RWPE2 (cell line): ENCODE results near the gene TMEM203.

Source experiments
- ATAC-seq: fragments of 200-7000 bp; cut with Tn5 transposase; 3 replicates; pipeline ENCODE4 v1.9.1; 2021; ENCODE audit warnings: low read depth
- DNase-seq: peaks from one replicate; pipeline ENCODE4 v3.0.0-alpha.2; 2020; ENCODE audit warnings: low spot score
- H3K27ac ChIP-seq: fragments of 450-650 bp; 2 replicates; pipeline ENCODE4 v1.5.1; 2017; ENCODE audit warnings: mild to moderate bottlenecking; ENCODE audit not compliant: poor library complexity, severe bottlenecking
- H3K27me3 ChIP-seq: fragments of 250-450 bp; sonication (Bioruptor Pico); 2 replicates; pipeline ENCODE4 v1.5.1; 2021; ENCODE audit warnings: mild to moderate bottlenecking, moderate library complexity; ENCODE audit not compliant: insufficient read depth, poor library complexity, severe bottlenecking
- H3K36me3 ChIP-seq: fragments of 250-450 bp; sonication (Bioruptor Pico); 2 replicates; pipeline ENCODE4 v1.5.1; 2020; ENCODE audit warnings: low read depth, mild to moderate bottlenecking, moderate library complexity
- H3K4me1 ChIP-seq: fragments of 250-450 bp; sonication (Bioruptor Pico); 2 replicates; pipeline ENCODE4 v1.5.1; 2021; ENCODE audit warnings: mild to moderate bottlenecking, moderate library complexity; ENCODE audit not compliant: insufficient read depth, poor library complexity, severe bottlenecking
- H3K4me3 ChIP-seq: fragments of 250-450 bp; sonication (Bioruptor Pico); 2 replicates; pipeline ENCODE4 v1.5.1; 2021; ENCODE audit warnings: mild to moderate bottlenecking, moderate library complexity; ENCODE audit not compliant: severe bottlenecking
- H3K9me3 ChIP-seq: fragments of 250-450 bp; sonication (Bioruptor Pico); 2 replicates; pipeline ENCODE4 v1.5.1; 2021; ENCODE audit warnings: mild to moderate bottlenecking, moderate library complexity; ENCODE audit not compliant: severe bottlenecking
- CTCF ChIP-seq: fragments of 450-650 bp; IDR thresholded peaks from one replicate; pipeline ENCODE4 v1.5.1; 2017; ENCODE audit warnings: mild to moderate bottlenecking, moderate library complexity; ENCODE audit not compliant: poor library complexity, severe bottlenecking

TMEM203 gene

GRCh38 chr9:137182836-137183235 lies 22.6 kb downstream of the TMEM203 start:
- Histone ChIP-seq H3K27me3 (no peaks in the 10 kb centered on the region), H3K4me1 (peaks cover 5% of the 10 kb centered on the region), H3K9me3 (no peaks in the 10 kb centered on the region), H3K36me3 (peaks cover 33% of the 10 kb centered on the region), H3K27ac (no peak overlapping the region), H3K4me3 (no peak overlapping the region)
- ATAC-seq (no peak), DNase-seq (no peak)
- no peak for TF ChIP-seq CTCF

GRCh38 chr9:137181680-137182079 lies 23.8 kb downstream of the TMEM203 start:
- TF ChIP-seq CTCF, result no peak
- Histone ChIP-seq H3K4me1 (no peaks in the 10 kb centered on the region), H3K27ac (no peak overlapping the region), H3K36me3 (peaks cover 24% of the 10 kb centered on the region), H3K27me3 (no peaks in the 10 kb centered on the region), H3K4me3 (no peak overlapping the region), H3K9me3 (no peaks in the 10 kb centered on the region)
- ATAC-seq, result no peak
- DNase-seq, result no peak

DNA sequence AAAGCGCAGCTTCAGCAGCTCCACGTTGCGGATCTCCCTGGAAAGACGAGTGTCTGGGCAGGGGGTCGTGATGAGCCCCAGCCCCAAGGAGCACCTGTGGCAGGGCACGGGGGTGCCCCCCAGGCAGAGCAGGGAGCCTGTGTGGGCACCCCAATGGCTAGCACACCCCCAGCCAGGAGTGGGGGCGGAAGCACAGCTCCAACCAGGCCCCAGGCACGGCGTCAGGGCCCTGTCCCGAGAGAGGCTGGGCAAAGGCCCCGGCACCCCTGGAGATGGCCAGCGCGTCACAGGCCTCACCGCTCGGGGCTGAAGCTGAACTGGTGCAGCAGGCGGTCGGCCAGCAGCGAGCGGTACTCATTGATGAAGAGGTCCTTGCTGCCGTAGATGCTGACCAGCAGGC lies 25.0 kb downstream of the TMEM203 start:
- DNase-seq (no peak), ATAC-seq (no peak)
- Histone ChIP-seq H3K4me1 (no peaks in the 10 kb centered on the region), H3K36me3 (peaks cover 24% of the 10 kb centered on the region), H3K4me3 (no peak overlapping the region), H3K27ac (no peak overlapping the region), H3K9me3 (no peaks in the 10 kb centered on the region), H3K27me3 (no peaks in the 10 kb centered on the region)
- TF ChIP-seq CTCF, result no peak

GRCh38 chr9:137179761-137180160 lies 25.7 kb downstream of the TMEM203 start:
- H3K4me1 ChIP-seq, result no peaks in the 10 kb centered on the region
- DNase-seq, result no peak

More at GRCh38 chr9:137179761-137180160, 25.7 kb downstream of the TMEM203 start:
- no peaks in the 10 kb centered on the region for H3K9me3 ChIP-seq
- H3K27me3 ChIP-seq, result peaks cover 6% of the 10 kb centered on the region
- no peak for ATAC-seq
- no peak overlapping the region for H3K4me3 ChIP-seq
- peaks cover 24% of the 10 kb centered on the region for H3K36me3 ChIP-seq
- TF ChIP-seq CTCF, result no peak
- no peak overlapping the region for H3K27ac ChIP-seq
